GM19324 (cell line): Measurements from ENCODE around the gene HES6.

Experiments
- ATAC-seq: cut with Tn5 transposase; IDR thresholded peaks from one replicate; pipeline ENCODE4 v1.9.1; 2021; ENCODE audit warnings: mild to moderate bottlenecking, moderate library complexity; ENCODE audit not compliant: unreplicated experiment, low FRiP score

The HES6 gene

GRCh38 chr2:238237431-238238135 is 2.3 kb downstream of the HES6 start:
- no peak for ATAC-seq

GRCh38 chr2:238236571-238236970 is 3.3 kb downstream of the HES6 start:
- ATAC-seq: no peak

- ATAC-seq: no peak
Observed at GRCh38 chr2:238235856-238236255, 4.0 kb downstream of the HES6 start.

GRCh38 chr2:238235331-238235732 is 4.5 kb downstream of the HES6 start:
- ATAC-seq: no peak

- ATAC-seq: no peak
Observed at GRCh38 chr2:238233625-238234024, 6.2 kb downstream of the HES6 start.

- ATAC-seq: no peak
Observed at GRCh38 chr2:238231809-238232208, 8.0 kb downstream of the HES6 start.

- peak; percentile 45 for ATAC-seq
Observed at GRCh38 chr2:238231251-238231793, 8.5 kb downstream of the HES6 start.

- ATAC-seq: no peak
Observed at GRCh38 chr2:238230699-238231098, 9.1 kb downstream of the HES6 start.

GRCh38 chr2:238228700-238229099 is 11.1 kb downstream of the HES6 start:
- no peak for ATAC-seq

- no peak for ATAC-seq
Observed at GRCh38 chr2:238227587-238228032, 12.2 kb downstream of the HES6 start.

- no peak for ATAC-seq
Observed at GRCh38 chr2:238226698-238227586, 12.9 kb downstream of the HES6 start.

- ATAC-seq: no peak
Observed at GRCh38 chr2:238225911-238226697, 13.7 kb downstream of the HES6 start.

GRCh38 chr2:238225121-238225520 is 14.7 kb downstream of the HES6 start:
- no peak for ATAC-seq

GRCh38 chr2:238224356-238225035 is 15.3 kb downstream of the HES6 start:
- ATAC-seq: no peak

- no peak for ATAC-seq
Observed at GRCh38 chr2:238220892-238221521, 18.8 kb downstream of the HES6 start.

GRCh38 chr2:238220274-238220891 is 19.5 kb downstream of the HES6 start:
- no peak for ATAC-seq

GRCh38 chr2:238216651-238217184 is 23.1 kb downstream of the HES6 start:
- ATAC-seq: no peak

GRCh38 chr2:238207006-238207405 is 32.8 kb downstream of the HES6 start:
- ATAC-seq: no peak
